Peyer's patch (tissue), 4 donors: ENCODE data around the gene CCR4. TPM values are rescaled to one million over a fixed set of nuclear protein-coding genes. Genes with fewer than 3 reads are reported as not detected.
"Not testable (repeated sequence)": the region's sequence is repeated elsewhere in the genome, so short reads cannot be mapped to it uniquely, and the experiment has no call there.

Source experiments
- DNase-seq, 3 donors: peaks; one replicate each; pipeline ENCODE4 v3.0.0-alpha.2; 2017 to 2019
- H3K27ac ChIP-seq, 4 donors: fragments of 200-600 bp; sonication (generic); one replicate each; pipeline ENCODE4 v1.5.1; 2016 to 2019
- H3K27me3 ChIP-seq, 2 donors: fragments of 200-600 bp; sonication (generic); one replicate each; pipeline ENCODE4 v1.5.1; 2019
- H3K36me3 ChIP-seq, 3 donors: fragments of 200-600 bp; sonication (generic); one replicate each; pipeline ENCODE4 v1.5.1; 2016 to 2019
- H3K4me1 ChIP-seq, 4 donors: fragments of 200-600 bp; sonication (generic); one replicate each; pipeline ENCODE4 v1.5.1; 2016 to 2019
- H3K4me3 ChIP-seq, 4 donors: fragments of 200-600 bp; sonication (generic); 1 replicate in 3 of 4; 2 replicates in 1 of 4; pipeline ENCODE4 v1.5.1; 2016 to 2019; ENCODE audit warnings: mild to moderate bottlenecking in 1 of 4
- H3K9me3 ChIP-seq, 4 donors: fragments of 200-600 bp; sonication (generic); one replicate each; pipeline ENCODE4 v1.5.1; 2016 to 2019; ENCODE audit warnings: mild to moderate bottlenecking in 1 of 4
- CTCF ChIP-seq, 6 experiments: fragments of 450-650 bp in 4 of 6; fragments of 200-600 bp in 2 of 6; sonication (generic) in 1 of 6; IDR thresholded peaks; one replicate each; pipeline ENCODE4 v1.5.1; 2017 to 2019; ENCODE audit warnings: antibody characterized with exemption in 6 of 6, mild to moderate bottlenecking in 3 of 6, moderate library complexity in 1 of 6
- POLR2A ChIP-seq, 2 donors: fragments of 450-650 bp; IDR thresholded peaks; one replicate each; pipeline ENCODE4 v1.5.1; 2017; ENCODE audit warnings: antibody characterized with exemption in 2 of 2, mild to moderate bottlenecking in 2 of 2, moderate library complexity in 2 of 2
- total RNA-seq, 4 donors: library from RNA; depleted of rRNA; stranded (reverse); fragments of >200 nt; gene quantifications; one replicate each; pipeline ENCODE4 v1.1.0, GENCODE V29; 2016

CCR4 gene
- total RNA-seq, 4 donors from 2014 or later: not detected

DNA sequence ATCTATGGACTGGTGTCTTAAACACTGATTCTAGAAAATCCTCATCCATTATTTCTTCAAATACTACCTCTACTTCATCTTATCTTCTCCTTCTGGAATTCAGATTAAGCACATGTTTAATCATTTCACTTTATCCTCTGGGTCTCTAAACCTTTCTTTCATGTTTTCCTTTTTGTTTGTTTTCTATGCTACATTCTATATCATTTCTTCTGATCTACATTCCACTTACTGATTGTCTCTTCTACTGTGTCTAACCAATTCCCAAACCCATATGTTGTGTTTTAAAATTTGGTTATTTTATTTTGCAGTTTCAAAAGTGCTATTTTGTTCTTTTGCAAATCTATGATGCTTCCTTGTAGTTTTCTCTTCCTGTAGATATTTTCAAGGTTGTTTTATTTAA lies 31.7 kb downstream of the CCR4 start:
- Histone ChIP-seq H3K9me3 (no peaks in the 10 kb centered on the region), H3K27me3 (no peaks in the 10 kb centered on the region), H3K4me1 (no peaks in the 10 kb centered on the region), H3K27ac (no peak overlapping the region), H3K4me3 (no peak overlapping the region), H3K36me3 (no peaks in the 10 kb centered on the region)
- TF ChIP-seq POLR2A (IDR thresholded peaks at IDR 0.05) (no peak), CTCF (IDR thresholded peaks at IDR 0.05) (no peak)
- no peak for DNase-seq

DNA sequence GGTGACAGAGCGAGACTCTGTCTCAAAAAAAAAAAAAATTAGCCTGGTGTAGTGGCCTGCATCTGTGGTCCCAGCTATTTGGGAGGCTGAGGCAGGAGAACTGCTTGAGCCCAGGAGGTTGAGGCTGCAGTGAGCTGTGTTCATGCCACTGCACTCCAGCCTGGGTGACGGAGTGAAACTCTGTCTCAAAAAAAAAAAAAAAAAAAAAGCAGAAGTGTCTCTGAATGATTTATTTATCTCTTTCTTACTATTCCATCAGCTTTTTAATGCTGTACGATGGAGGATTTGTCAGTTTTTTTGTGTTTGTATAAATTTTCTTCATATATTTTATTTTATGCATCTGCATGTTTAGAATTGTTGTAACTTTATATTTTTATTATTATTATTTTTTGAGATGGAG lies 33.5 kb downstream of the CCR4 start:
- H3K9me3 ChIP-seq, H3K27me3 ChIP-seq: not testable (repeated sequence)

DNA sequence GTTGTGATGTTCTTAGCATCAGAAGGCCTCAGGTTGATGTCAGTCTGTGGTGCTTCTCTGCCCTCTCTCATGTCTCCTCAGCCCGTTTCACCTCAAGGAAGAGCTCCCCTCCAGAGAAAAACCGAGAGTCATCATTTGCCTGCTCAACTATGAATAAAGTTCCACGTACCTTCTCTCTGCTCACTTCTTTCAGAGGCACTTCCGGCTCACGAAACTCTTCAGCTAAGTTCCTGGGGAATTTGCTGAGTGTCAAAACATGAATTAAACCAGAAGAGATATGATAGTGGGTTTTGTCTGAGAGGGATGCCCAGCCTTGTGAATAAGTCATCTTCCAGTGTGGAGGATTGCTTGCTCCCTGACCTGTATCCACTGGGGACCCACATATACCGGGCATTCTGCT lies 37.7 kb downstream of the CCR4 start:
- Histone ChIP-seq H3K9me3 (no peaks in the 10 kb centered on the region), H3K27me3 (no peaks in the 10 kb centered on the region), H3K4me1 (no peaks in the 10 kb centered on the region), H3K36me3 (no peaks in the 10 kb centered on the region), H3K27ac (no peak overlapping the region), H3K4me3 (no peak overlapping the region)
- DNase-seq: no peak
- TF ChIP-seq CTCF (IDR thresholded peaks at IDR 0.05) (no peak), POLR2A (IDR thresholded peaks at IDR 0.05) (no peak)

More for the DNA sequence above, 33.5 kb downstream of the CCR4 start:
- not testable (repeated sequence) for H3K4me1 ChIP-seq, DNase-seq, H3K27ac ChIP-seq, H3K36me3 ChIP-seq, H3K4me3 ChIP-seq

DNA sequence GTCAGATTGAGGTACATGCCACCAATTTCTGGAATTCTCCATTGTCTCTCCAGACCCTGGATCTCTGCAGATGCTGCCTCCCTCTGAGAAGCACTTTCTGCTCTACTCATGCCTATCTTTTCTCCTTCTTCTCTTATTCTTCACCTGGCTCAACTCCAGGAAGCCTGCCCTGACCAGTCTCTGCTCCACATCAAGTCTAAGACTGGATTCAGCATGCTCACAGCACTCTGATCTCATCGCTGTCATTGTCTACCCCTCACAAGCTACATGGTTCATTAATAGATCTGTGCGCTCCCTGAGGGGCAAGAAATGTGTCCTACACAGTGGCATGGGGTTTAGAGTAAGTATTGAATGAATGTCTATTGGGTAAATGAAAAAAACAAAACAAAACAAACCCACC lies 38.7 kb downstream of the CCR4 start:
- DNase-seq: no peak
- no peaks in the 10 kb centered on the region for H3K27me3 ChIP-seq

DNA sequence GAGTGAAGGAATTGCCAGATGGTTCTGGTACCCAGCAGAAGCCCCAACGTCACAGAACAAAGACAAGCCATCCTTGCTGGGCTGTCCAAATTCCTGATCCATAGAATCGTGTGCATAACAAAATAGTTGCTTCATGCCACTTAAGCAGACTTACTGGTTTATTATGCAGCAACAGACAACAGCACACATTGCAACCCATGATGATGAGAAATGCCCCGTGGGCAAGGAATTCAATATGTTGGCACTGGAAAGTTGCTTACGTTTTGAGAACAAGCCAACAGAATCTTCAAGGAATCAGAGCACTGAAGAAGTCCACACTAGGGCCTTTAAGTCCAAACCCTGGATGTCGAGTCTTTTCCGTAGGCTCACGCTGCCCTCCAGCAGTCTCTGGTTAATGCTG lies 40.3 kb downstream of the CCR4 start:
- no peak overlapping the region for H3K4me3 ChIP-seq
- no peak overlapping the region for H3K27ac ChIP-seq
- TF ChIP-seq CTCF (IDR thresholded peaks at IDR 0.05): no peak
- no peak for TF ChIP-seq POLR2A (IDR thresholded peaks at IDR 0.05)
- no peaks in the 10 kb centered on the region for H3K36me3 ChIP-seq
- H3K27me3 ChIP-seq: no peaks in the 10 kb centered on the region
- H3K4me1 ChIP-seq: no peaks in the 10 kb centered on the region
- no peaks in the 10 kb centered on the region for H3K9me3 ChIP-seq
- DNase-seq: no peak

More for the DNA sequence above, 38.7 kb downstream of the CCR4 start:
- Histone ChIP-seq H3K36me3 (no peaks in the 10 kb centered on the region), H3K27ac (no peak overlapping the region), H3K9me3 (no peaks in the 10 kb centered on the region), H3K4me3 (no peak overlapping the region), H3K4me1 (no peaks in the 10 kb centered on the region)
- TF ChIP-seq CTCF (IDR thresholded peaks at IDR 0.05): no peak
- TF ChIP-seq POLR2A (IDR thresholded peaks at IDR 0.05): no peak

DNA sequence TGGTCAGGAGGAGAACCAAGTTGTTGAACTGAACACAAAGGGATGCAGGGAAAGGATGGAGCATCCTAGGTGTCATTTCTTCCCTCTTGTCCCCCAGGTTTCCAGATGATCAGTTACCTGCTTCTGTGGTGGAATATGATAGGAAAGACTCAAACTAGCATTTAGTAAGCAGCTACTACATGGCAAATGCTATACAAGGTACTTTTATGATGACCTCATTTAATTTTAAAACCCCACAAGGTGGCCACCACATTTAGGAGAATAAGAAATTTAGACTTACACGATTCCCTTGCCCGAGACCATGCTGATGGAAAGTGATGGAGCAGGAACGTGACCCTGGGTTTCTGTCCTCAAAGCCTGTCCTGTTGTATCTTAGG lies 40.9 kb downstream of the CCR4 start:
- H3K36me3 ChIP-seq: peaks cover 0 to 1% (median 0%) of the 10 kb centered on the region in 3 donors
- no peaks in the 10 kb centered on the region for H3K9me3 ChIP-seq
- H3K4me3 ChIP-seq: no peak overlapping the region
- DNase-seq: no peak
- no peak for TF ChIP-seq CTCF (IDR thresholded peaks at IDR 0.05)
- no peak for TF ChIP-seq POLR2A (IDR thresholded peaks at IDR 0.05)
- H3K4me1 ChIP-seq: no peaks in the 10 kb centered on the region
- no peak overlapping the region for H3K27ac ChIP-seq
- no peaks in the 10 kb centered on the region for H3K27me3 ChIP-seq
